Measurements from ENCODE around the gene AGAP3. TPM values are rescaled to one million over a fixed set of nuclear protein-coding genes. Genes with fewer than 3 reads are reported as not detected.

The AGAP3 gene
- total RNA-seq, 2 donors from 2014 or later: 50.8 to 64.0 TPM

DNA sequence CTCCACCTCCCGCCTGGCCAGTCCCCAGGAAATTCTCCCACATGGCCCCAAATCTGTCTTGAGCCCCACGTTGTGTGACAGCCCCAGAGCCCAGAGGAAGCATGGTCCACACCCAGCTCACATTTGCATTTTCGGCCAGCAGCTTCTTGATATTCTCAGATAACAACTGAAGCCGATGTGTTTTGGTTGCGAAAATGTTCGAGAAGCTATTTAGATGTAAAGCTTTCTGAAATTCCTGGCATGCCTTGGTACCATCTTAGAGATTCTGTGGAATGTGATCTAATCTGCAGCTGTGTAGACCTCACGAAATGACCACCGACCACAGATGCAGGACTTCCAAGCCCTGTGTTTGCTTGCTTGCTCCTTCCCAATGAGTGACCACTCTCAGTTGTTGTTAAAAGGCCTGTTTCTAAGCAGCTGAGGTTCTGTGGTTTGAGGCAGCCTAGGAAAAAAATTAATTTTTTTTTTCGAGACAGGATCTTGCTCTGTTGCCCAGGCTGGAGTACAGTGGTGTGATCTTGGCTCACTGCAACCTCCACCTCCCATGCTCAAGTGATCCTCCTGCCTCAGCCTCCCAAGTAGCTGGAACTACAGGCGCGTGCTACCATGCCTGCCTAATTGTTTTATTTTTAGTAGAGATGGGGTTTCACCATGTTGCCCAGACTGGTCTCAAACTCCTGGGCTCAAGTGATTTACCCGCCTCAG, 18.1 kb upstream of the AGAP3 start:
- DNase-seq (no peak), ATAC-seq (no peak)
- intact Hi-C loops (cut with DNase I, micrococcal nuclease): no loop called here

DNA sequence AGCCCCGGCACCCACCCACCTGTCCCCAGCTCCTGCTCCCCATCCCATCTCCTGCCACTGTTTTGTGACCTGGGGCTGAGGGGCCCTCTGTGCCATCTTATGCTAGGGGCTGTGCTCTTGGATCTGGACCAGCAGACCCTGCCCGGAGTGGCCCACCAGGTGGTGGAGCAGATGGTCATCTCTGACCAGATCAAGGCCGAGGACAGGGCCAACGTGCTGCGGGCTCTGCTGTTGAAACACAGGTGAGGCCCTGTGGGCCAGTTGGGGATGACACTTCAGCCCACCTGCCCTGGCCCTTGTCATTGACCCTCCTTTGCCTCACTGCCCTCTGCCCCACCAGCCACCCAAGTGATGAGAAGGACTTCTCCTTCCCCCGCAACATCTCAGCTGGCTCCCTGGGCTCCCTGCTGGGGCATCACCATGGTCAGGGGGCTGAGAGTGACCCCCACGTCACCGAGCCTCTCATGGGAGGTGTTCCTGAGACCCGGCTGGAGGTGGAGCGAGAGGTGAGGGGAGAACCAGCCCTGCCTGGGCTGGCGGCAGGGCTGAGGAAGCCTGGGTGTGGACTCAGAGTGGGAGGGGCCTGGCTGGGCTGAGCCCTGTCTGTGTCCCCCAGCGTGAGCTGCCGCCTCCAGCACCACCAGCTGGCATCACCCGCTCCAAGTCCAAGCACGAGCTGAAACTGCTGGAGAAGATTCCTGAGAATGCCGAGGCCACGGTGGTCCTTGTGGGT, 16.3 kb upstream of the AGAP3 start:
- DNase-seq (no peak), ATAC-seq (no peak)
- intact Hi-C loops (cut with DNase I, micrococcal nuclease): no loop called here

- no peak for DNase-seq
- ATAC-seq: no peak
- intact Hi-C loops (cut with DNase I, micrococcal nuclease): no loop called here
Measured at GRCh38 chr7:151070574-151070960, 15.7 kb upstream of the AGAP3 start.

GRCh38 chr7:151071032-151071866, 15.0 kb upstream of the AGAP3 start:
- DNase-seq (no peak), ATAC-seq (no peak)
- intact Hi-C loops (cut with DNase I, micrococcal nuclease): no loop called here

DNA sequence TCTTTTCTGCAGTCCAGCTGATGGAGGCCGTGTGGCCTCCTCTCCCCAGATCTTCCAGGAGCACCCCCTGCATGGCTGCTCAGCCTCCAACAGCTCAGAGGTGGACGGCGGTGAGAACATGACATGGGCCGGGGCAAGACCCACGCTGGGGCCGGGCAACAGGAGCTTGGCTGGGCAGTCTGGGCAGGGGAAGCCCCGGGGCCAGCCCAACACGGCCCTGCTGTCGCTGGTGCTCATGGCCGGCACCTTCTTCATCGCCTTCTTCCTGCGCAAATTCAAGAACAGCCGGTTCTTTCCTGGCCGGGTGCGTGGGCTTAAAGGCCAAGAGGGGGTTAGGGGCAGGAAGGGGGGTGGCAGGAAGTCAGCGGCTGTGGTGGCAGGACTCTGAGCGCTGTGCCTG, 12.3 kb upstream of the AGAP3 start:
- intact Hi-C loops (cut with DNase I, micrococcal nuclease): no loop called here
- DNase-seq (no peak), ATAC-seq (no peak)

GRCh38 chr7:151074817-151075661, 11.2 kb upstream of the AGAP3 start:
- ATAC-seq (no peak), DNase-seq (no peak)
- intact Hi-C loops (cut with DNase I, micrococcal nuclease): no loop called here

DNA sequence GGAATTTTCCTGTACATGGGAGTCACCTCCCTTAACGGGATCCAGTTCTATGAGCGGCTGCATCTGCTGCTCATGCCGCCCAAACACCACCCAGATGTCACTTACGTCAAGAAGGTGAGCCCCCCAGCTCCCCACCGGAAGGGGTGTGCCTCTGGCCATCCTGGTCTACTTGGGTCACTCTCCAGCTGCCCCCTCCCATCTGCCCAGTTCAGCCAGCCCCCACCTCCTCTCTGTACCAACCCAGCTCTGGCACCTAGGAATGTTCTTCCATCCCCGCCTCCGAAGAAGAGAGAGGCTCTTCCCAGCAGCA, 10.7 kb upstream of the AGAP3 start:
- intact Hi-C loops (cut with DNase I, micrococcal nuclease): no loop called here
- DNase-seq: no peak
- no peak for ATAC-seq

- intact Hi-C loops (cut with DNase I, micrococcal nuclease): no loop called here
- no peak for ATAC-seq
- no peak for DNase-seq
Measured at GRCh38 chr7:151075978-151076426, 10.3 kb upstream of the AGAP3 start.

- ATAC-seq: no peak
- no peak for DNase-seq
- intact Hi-C loops (cut with DNase I, micrococcal nuclease): no loop called here
Measured at GRCh38 chr7:151076863-151077704, 9.2 kb upstream of the AGAP3 start.

DNA sequence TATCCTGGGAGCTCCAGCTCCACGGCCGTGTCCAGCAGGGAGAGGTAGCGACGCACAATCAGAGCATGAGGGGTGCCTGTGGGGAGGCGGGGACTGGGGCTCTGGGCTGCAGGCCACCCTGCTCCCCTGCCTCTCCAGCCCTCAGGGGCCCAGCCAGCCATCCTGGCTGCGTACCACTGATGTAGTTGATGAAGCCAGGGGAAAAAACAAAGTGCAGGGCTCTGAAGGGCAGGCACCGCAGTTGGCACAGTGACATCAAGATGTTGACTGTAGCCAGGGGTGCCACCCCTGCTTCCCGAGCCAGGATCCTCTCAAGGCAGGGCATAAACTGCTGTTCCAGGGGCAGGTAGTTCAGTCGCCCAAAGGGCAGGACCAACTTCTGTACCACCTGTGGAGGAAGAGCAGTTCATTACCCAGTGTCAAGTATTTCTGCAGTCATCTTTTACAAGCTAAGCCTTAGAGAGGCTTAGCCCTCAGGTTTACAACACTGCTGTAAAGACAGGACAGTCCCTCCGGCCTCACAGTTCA, 8.5 kb upstream of the AGAP3 start:
- ATAC-seq (peak; percentile 2), DNase-seq (no peak)
- intact Hi-C loops (cut with DNase I, micrococcal nuclease): no loop called here

- no peak for DNase-seq
- intact Hi-C loops (cut with DNase I, micrococcal nuclease): no loop called here
- ATAC-seq: no peak
Measured at GRCh38 chr7:151078233-151079040, 7.8 kb upstream of the AGAP3 start.

DNA sequence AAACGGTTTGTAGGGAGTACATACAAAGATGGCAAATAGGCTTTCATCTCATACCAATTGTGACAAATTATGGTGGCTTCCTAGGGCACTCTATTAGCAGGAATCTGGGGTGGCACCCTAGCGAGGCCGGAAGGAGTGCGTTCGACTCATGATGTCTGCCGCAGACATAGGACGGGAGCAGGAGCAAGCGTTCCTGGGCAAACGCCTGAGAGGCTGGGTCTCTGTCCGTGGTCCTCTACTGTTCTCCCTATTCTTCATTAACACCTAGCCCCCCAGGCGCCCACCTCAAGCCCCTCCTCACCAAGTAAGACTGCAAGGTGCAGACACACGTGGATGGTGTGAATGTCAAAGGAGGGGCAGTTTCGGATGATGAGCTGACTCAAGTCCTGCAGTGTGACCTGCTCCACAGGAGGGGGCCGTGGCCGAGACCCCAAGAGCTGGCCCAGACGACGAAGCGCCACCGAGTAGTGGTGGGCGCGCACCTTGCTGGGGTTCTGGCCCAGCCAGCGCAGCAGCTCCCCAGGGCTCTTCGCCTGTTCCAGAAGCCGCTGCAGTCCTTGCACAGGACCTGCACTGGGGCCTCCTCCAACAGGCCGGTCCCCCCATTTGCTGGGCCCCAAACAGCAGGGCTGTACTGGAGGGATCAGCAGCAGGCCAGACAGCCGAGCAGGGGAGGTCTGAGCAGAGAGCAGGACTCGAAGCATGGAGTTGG, 6.9 kb upstream of the AGAP3 start:
- ATAC-seq (no peak), DNase-seq (no peak)
- intact Hi-C loops (cut with DNase I, micrococcal nuclease): no loop called here

DNA sequence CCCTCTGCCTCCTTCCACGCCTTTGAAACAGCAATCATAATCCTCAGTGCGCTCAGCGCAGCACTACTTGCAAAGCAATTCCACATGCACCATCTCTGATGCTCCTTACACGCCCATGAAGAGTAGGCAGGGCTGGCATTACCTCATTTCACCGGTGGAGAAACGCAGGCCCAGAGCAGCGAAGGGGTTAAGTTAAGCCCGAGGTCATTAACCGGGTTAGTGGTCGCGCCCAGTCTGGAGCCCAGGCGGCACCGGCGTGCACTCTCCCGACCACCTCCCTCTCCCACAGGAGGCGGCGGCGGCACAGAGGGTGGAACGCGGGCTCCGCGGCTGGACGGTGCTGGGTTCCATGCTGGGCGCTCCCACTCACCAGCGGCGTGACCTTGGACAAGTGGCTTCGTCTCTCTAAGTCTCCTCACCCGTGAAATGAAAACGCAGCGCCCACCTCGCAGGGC, 6.2 kb upstream of the AGAP3 start:
- intact Hi-C loops (cut with DNase I, micrococcal nuclease): no loop called here
- peak; percentile 56 to 60 for DNase-seq
- ATAC-seq: peak; percentile 36

- peak; percentile 91 to 93 for DNase-seq
- intact Hi-C loops (cut with DNase I, micrococcal nuclease): no loop called here
- peak; percentile 80 for ATAC-seq
Measured at GRCh38 chr7:151080522-151081169, 5.6 kb upstream of the AGAP3 start, which contains the start of gene FASTK. FASTK (minus strand) TSS chr7:151080809; CDS start chr7:151080766, 43 bp downstream.

- ATAC-seq (peak; percentile 50), DNase-seq (peak; percentile 51 to 59)
- intact Hi-C loops (cut with DNase I, micrococcal nuclease): no loop called here
Measured at GRCh38 chr7:151081170-151082101, 4.8 kb upstream of the AGAP3 start.
